AG09309 (cell line): Measurements from ENCODE around the gene CDKN2AIPNL.

Experiments used
- DNase-seq: peaks from one replicate; pipeline ENCODE4 v3.0.0-alpha.2; 2010; ENCODE audit warnings: low read depth
- H3K4me3 ChIP-seq: 2 replicates; pipeline ENCODE4 v1.5.1; 2011; ENCODE audit warnings: mild to moderate bottlenecking, low read depth, low read length, moderate library complexity; ENCODE audit not compliant: control insufficient read depth
- CTCF ChIP-seq: IDR thresholded peaks from 2 replicates; pipeline ENCODE4 v1.5.1; 2011; ENCODE audit warnings: mild to moderate bottlenecking, low read depth, low read length, inconsistent platforms; ENCODE audit not compliant: insufficient read depth, control insufficient read depth; ENCODE audit errors: missing control alignments

Gene CDKN2AIPNL

DNA sequence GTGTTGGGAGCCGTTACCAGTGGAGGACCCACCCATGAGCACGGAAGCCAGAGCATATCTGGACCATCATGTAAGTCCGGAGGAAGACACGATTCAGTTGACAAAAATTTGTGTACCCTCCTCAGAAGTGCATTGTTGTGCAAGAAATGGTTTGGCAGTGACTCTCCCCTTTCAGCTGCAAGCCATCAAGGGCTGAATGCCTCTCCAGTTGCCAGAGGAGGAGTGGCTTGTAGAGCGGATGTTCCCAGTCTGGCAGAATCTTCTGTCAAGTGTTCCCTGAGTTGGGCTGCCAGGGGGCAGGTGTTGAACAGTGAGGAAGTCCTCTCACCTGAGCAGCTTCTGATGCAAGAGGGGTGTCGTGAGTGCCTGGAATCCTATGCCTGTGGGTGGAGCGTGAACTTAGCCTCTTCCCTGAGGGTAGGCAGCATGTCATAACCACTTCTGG is 27.6 kb upstream of the CDKN2AIPNL start:
- no peak for TF ChIP-seq CTCF
- DNase-seq: peak; percentile 90
- no peak overlapping the region for H3K4me3 ChIP-seq

DNA sequence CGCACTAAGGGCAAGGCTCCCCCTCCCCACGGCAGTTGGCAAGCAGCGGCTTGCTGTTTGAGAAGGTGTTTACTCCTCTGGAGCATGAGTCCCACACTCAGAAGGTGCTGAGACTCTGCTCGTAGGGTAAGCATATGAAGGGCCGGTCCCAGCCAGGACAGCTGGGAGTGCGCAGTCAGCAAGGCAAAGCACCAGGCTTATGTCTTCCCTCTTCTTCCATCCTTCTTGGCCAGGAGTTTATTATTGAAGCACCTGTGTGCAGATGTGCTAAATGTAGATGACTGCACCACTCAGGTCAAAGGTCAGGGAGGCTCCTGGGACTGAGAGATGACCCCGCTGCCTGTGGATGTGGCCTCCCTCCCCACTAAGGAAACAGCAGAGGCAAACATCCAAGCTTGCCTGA is 27.0 kb upstream of the CDKN2AIPNL start:
- TF ChIP-seq CTCF: no peak
- no peak for DNase-seq
- no peak overlapping the region for H3K4me3 ChIP-seq

- H3K4me3 ChIP-seq: no peak overlapping the region
- DNase-seq: peak; percentile 63
- no peak for TF ChIP-seq CTCF
Observed at GRCh38 chr5:134437847-134438581, 26.3 kb upstream of the CDKN2AIPNL start.

- H3K4me3 ChIP-seq: no peak overlapping the region
- no peak for TF ChIP-seq CTCF
- DNase-seq: no peak
Observed at GRCh38 chr5:134437340-134437846, 25.7 kb upstream of the CDKN2AIPNL start.

- no peak for TF ChIP-seq CTCF
- peak; percentile 84 for DNase-seq
- H3K4me3 ChIP-seq: no peak overlapping the region
Observed at GRCh38 chr5:134436523-134437339, 25.1 kb upstream of the CDKN2AIPNL start.

DNA sequence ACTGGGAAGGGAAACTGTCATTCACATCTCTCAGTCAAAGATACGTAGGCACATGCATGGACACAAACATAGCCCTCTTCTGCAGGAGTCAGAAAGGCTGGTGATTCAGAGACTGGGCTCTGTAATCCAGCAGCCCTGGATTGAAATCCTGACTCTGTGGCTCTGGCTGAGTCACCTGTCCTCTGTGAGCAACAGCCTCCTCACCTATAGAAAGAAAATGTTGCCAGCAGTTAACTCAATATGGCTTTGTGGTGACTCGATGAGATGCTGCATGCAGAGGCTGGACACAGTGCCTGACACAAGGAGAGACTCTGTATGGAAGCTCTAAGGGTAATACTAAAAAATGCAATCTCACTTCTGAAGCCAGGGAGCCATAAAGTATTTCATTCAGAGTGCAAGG is 23.9 kb upstream of the CDKN2AIPNL start:
- H3K4me3 ChIP-seq: no peak overlapping the region
- no peak for TF ChIP-seq CTCF
- no peak for DNase-seq
